HG03571 (cell line): ENCODE results near the gene HOXC5.
A peak's percentile ranks its signal among the peaks of the same experiment; 100 is the strongest.

Experiments
- ATAC-seq: cut with Tn5 transposase; IDR thresholded peaks from one replicate; pipeline ENCODE4 v1.9.1; 2021; ENCODE audit not compliant: unreplicated experiment

HOXC5 gene

DNA sequence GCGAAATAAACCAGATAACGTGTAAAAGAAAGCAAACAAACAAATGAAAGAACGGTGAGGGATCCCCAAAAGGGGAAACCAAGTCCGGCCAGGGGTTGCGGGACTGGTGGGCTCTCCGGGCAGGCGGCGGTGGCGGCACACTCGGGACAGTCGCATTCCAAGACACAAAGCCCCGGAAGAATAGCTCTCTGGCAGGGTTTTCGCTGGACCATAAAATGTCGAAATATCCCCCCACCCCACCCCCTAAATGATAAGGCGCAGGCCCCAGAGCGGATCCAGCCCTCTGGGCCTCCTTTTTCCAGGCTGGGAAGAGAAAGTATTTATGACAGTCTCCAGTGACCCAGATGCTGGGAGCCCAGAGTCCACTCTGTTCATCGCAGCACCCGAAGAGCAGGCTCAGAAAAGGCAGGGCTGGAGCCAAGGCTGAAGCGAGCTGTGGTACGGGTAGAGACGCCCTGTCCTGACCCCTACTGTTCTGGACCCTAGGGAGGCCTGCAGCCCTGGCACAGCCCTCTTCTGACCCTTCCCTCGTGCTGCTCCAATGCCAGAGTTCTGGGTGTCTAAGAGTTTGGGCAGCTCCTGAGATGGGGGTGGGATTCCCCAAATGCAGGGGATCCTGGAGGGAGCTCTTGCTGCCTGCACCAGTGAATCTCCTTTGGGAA, 26.2 kb upstream of the HOXC5 start:
- ATAC-seq: no peak

DNA sequence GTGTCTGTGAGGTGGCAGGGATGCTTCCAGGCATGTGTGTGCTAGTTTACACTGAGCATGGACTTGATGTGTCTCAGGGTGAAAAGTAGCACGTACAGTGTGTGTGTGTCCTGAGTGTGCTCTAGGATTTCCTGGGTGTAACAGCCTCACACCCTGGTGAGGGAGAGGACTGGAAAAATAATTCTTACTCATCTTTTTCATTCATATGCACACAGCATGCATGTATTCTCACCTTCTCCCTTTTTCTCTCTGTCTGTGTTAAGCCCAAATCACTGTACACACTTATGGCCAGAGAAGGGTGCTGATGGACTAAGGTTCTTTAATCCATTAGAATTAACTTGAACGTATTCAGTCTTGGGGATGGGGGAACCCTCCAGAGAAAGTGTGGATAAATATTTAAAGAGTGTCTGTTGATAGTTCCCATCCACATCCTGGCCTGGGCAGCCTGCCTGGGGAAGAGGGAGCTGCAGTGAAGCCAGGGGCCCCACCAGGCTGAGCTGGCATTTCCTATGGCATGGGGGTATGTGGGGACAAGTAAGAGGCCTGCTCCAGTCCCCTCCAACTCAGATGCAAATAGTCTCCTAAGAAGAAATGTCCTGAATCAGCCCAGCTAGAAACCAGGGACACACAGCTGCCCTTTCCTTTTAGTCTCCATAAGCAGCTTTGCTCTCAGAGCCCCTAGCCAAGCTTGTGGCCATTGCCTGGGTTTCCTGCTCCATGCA, 25.2 kb upstream of the HOXC5 start:
- no peak for ATAC-seq

DNA sequence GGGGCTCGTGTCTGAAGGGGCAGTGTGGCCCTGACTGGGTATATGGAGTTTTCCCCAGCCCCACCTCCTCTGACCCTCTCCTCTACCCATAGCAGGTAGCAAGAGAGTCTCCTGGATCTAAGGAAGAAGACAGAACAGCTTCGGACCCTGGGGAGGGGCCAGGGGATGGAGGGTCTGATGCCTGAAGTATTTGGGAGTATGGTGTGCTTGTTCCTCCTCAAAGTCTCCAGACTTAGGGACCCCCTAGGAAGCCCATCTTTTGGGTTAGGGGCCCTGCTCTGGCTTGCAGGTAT, 24.6 kb upstream of the HOXC5 start:
- ATAC-seq: no peak

DNA sequence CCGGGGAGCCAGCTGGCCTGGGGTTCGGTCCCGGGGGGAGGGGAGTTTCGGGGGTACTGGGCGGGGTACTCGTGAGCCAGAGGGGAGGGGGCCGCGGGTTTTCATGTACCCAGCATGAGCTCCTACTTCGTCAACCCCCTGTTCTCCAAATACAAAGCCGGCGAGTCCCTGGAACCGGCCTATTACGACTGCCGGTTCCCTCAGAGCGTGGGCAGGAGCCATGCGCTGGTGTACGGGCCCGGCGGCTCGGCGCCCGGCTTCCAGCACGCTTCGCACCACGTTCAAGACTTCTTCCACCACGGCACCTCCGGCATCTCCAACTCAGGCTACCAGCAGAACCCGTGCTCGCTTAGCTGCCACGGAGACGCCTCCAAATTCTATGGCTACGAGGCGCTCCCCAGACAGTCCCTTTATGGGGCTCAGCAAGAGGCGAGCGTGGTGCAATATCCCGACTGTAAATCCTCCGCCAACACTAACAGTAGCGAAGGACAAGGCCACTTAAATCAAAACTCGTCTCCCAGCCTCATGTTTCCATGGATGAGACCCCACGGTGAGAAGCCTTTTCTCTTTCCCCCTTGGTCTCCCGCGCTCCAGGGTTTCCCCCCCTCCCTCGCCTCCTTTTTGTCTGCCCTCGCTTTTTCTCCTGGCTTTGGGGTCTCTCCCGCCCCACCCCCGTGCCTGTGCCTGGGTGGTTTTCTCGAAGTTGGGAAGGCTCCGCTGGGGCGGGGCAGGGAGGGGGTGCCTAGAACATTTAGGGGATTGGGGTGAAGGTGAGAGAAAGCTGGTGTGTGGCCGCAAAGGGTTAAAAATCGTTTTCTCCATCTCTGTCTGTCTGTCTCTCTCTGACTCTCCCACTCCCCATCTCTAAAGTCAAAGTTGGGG, 23.4 kb upstream of the HOXC5 start:
- no peak for ATAC-seq

DNA sequence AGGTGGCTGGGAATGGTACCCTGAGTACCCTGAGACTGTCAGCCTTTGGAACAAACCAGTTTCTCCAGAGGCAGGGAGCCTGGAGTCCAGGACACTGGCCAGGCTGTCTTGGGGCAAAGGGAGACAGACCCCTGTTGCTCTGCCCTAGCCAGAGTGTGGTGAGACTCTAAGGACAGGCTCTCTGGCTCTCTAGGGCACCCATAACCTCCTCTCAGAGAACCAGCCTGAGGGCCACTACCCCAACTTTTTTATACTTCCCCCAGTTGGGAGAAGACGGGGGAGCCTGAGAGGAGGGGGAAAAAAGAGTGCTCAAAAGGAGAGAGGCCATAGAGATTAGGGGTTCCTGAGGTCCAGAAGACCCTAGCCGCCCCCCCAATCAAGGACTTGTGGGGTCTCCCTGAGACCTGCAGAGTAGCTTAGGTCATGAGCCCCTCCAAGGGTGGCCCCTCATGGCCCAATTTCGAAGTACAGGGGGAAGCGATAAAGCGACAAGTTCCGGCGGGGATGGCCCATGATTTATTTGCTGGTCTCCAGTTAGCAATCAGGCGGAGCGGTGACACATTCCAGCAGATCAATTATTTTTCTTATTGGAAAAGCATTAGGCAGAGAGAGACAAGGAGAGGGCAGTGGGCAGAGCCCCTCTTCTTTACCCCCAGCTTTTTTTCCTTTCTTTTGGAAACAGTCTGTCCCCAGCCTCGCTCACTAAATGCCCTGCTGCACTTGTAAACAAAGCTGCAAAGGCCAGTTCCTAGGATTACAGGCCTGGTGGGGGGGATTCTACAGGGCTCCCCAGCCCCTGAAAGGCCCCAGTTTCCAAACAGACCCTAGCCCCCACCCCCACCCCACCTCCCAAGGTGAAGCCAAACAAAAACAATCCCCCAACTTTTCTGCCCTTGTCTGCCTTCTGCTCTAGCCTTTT, 22.5 kb upstream of the HOXC5 start:
- no peak for ATAC-seq

DNA sequence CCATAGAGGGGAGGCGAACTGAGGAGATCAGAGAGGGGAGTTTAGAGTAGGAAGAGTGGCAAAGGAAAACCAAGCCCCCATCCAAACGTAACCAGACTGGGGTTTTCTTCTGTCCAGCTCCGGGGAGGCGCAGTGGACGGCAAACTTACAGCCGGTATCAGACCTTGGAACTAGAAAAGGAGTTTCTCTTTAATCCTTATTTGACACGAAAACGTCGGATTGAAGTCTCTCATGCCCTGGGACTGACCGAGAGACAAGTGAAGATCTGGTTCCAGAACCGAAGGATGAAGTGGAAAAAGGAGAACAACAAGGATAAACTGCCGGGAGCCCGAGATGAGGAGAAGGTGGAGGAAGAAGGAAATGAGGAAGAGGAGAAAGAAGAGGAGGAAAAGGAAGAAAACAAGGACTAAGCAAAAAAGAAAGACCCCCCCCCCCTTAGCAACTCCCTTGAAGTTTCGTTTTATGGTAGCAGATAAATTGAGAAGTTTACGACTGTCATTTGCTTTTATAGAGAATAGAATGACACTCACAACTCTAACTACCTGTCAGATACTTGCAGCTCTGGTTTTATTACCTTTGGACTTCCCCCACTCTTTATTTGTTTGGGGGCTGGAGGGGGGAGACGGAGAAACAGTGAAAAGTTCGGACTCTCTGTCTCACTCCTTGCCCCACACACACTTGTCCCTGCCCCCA, 21.7 kb upstream of the HOXC5 start:
- no peak for ATAC-seq

DNA sequence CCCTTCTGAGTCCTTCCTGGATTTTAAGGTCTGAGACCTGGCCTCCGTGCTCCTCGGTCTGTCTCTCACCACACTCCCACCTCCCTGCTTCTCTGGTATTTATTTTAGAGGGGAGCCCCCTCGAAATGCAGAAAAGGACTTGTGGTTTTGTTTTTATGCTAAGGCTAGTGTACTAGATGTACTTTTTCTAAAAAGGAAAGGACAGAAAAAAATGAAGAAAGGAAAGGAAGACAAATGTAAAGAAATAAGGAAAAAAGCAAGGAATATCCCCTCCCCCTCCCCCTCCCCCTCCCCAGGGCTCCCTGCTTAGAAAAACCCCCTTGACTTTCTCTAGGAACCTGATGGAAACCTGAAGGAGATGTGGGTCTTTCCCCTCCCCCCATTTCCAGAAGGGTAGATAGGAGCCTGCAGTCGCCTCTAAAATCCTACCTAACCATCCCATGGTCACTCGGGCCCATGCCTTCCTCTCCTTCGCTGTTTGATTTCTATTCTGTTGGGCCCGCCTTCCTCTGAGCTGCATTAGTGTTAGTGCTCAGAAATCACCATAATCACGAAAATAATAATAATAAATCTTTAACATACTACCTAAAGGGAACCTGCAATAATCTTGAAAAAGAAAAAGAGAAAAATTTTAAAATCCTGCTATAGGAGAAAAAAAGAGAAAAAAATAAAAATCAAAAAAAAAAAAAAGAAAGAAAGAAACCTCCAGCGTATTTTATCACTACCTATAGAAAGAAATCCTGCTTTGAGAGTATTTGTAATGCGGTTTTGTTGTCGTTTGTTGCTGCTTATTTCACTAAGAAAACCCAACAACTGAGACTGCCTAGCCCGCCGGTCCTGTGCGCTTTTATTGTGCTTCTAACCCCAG, 21.0 kb upstream of the HOXC5 start:
- ATAC-seq: no peak

DNA sequence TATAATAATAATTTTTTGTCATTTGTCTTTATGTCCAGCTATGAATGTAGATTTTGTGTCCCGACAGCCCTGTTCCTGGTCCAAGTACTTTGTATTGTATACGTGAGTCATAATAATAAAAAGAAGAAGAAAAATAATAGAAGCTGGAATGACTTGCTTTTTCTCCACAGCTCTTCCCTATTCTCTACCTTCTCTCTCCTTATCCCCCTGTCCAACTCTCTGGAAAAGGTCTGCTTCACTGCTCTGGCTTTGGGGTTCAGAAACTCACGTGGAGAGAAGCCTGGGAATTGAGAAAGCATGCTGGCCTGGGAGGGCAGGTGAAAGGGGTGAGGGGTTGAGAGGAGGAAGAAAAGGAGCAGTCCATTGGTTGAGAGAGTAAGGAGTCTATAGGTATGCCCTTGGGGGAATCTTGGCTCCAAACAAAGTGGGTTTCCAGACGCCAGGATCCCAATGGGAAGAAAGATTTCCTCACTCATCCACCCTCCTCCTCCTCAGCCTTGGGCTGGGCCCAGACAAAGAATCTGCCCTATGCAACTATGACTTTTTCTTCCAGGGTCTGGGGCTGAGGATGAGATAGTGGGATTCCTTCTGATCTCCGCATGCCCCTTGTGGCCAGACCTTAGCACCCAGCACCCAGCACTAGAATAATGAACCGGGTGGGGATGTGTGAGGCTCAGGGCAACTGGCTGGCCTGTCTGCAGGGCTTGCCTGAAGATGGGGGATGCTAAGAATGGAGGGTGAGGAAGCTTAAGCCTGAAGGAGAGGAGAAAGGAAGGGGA, 20.0 kb upstream of the HOXC5 start:
- ATAC-seq: no peak

DNA sequence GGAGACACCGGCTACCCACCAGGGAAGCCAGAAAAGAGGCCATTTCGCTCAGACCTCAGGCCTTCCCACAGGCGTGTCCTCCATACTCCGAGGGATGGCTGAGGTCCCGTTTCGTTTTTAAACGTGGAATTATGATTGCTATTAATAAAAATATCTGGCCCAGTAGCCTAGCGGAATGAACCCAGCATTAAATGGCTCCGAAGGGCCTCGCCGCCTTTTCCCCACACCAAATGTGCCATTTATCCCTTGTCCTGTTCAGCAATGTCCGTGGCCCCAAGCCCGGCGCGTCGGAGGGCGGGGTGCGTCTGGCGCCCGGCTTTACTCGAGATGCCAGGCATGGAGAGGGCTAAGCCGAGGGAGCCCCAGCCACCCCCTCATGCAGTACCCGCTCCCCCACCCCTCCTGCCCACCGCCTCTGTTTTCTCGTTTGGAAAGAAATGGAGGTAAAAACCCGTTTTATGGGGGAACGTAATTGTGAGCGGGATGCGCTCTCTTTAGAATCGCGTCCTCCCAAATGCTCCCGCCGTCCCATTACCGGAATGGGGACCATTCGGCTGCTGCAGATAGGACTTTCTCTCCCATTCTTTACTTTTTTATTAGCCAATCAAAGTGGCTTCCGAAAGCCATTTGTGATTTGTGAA, 18.4 kb upstream of the HOXC5 start:
- ATAC-seq: no peak

DNA sequence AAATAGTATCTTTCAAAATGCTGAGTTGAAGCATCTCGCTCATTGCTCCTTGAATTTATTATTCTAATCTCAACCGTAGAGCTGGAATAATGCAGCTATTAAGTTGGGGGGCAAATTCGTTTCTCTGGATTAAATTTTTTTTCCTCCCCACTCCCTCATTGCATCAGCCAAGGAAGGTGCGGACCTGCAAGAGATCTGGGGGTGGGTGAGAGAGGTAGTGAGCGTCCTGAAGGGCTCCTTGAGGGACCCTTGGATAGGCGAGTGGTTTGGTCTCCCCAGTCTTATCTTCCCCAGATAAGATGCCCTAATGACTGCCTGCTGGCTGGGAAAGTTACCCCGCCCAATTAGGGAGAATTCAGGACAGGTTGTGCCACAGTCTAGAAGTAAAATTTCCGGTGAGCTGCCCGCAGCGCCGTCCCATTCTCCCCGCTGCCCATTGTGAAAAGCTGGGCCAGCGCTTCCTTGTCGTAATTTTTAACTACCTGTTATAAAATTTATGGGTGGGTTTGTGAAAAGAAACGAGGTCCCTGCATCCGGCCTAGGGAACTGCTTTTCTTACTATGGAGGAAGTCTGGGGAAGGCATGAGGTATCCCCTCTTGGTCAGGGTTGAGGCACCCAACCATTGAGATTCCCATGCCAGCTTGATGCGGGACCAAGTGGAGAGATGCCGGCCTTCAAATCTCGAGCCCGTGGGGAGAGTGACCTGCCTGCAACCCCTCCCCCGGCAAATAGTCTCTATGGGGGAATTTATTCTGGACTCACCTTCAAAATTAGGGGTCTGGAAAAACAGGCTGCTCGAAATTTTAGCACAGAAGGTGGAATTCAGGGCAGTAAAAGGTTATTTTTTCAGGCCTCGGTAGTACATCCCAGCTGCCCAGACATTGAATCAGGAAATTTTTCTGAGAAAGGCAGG, 17.6 kb upstream of the HOXC5 start:
- no peak for ATAC-seq

DNA sequence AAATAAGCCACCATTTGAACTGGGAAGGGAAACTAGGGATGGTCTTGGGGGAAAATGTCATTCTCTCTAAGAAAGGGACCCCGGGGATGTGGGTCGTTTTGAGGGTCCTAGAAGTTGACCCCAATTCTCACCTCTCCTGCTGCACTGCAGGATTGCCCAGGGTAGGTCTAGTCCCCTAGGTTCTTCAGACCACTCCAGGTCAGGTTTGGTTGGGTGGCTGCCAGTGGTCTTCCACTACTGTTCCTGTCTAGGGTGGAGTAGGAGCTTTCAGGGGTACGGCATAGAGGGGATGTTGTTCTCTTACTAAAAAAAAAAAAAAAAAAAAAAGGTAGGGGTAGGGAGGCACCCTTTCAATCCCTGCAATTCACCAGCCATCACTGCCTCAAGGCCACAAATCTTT, 16.8 kb upstream of the HOXC5 start:
- no peak for ATAC-seq

DNA sequence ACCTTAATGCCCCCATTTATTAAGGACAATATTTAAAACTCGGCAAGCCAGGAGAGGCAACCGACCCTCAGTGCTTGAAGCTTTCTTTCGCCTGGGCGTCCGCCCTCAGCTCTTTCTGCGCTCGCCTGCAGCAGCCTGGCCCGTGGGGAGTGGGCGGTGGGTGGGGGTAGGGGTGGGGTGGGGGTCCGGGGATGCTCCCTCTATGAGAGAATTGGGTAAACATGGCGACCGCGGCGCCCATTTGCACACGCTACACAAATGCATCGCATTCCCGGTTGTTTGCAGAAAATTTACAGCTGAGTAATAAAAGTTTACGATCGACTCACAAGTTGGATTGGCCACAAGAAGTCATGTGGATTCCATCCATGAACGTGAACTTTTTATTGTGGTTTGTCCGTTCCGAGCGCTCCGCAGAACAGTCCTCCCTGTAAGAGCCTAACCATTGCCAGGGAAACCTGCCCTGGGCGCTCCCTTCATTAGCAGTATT, 16.3 kb upstream of the HOXC5 start:
- ATAC-seq: no peak

DNA sequence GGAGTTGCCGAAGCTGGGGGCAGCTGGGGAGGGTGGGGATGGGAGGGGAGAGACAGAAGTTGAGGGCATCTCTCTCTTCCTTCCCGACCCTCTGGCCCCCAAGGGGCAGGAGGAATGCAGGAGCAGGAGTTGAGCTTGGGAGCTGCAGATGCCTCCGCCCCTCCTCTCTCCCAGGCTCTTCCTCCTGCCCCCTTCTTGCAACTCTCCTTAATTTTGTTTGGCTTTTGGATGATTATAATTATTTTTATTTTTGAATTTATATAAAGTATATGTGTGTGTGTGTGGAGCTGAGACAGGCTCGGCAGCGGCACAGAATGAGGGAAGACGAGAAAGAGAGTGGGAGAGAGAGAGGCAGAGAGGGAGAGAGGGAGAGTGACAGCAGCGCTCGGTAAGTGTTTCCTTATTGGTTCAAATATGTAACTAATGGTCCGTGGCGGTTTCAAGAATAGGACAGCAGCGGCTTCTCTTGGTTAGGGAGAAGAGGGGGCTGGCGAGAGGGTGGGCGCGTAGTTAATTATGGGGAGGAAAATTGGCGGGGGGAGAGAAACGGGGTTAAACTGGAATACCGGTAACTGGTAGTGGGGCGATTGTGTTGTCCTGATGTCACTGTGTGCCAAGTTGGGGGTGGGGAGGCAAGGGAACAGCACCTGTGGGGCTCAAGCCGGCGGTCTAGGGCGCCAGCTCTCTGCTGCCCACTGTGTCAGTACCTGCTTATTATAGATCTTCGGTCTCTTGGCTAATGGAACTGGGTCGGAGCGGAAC, 15.6 kb upstream of the HOXC5 start:
- peak; percentile 11 for ATAC-seq

DNA sequence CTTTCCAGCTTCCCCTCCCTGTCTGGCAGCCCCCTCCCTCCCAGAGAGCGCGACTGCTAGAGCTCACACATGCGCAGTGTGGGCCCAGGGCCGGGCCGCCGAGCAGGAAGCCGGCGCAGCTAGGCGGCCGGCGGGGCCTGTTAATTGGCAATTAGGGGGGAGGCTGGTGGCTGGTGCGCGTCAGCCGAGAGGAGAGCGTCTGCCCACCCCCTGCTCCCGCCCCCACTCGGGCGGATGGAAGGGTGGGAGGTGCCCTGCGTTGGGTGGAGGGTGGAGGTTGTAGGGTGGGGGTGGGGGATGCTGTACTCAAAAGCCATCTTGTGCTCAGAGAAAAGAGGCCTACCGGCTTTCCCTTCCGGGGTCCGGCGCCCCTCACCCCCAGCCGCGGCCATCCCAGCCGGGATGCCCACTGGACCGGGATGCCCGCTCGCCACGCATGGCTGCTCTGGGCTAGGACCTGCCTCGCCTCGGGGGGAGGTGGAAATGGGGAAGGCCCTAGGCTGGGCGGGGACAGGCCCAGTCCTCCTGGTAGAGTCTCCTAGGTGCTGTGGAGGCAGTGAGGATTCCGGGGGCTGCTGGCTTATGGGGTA, 14.9 kb upstream of the HOXC5 start:
- peak; percentile 81 for ATAC-seq

DNA sequence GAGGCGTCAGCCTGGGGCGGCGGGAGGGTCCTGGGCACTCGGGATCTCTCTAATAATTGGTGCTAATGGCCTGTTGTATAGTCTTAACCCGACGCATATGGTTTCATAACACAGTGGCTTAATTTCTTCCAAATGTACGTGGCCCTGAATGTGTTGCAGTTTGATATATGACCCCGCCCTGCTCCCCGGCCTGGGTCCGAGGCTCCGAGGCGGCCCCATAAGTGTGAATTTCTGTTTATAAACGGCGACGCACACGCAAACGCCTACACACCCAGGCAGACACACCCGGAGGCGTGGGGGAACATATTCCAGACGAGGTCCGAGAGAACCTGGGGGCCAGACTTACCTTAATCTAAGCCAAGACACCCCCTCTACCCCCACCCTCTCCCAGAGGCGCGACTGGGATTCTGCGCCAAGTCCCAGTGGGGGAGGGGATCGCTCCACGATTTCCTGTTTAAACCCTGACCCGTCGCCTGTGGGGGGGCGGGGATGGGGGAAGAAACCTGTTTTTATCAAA, 14.3 kb upstream of the HOXC5 start:
- no peak for ATAC-seq
